SK-N-SH (cell line): ENCODE data around the gene PLXDC1. TPM values are rescaled to one million over a fixed set of nuclear protein-coding genes. Genes with fewer than 3 reads are reported as not detected.
A peak's percentile ranks its signal among the peaks of the same experiment; 100 is the strongest.

Source experiments
- CTCF ChIA-PET: fragments of 300-600, 350-600 bp; formaldehyde crosslinking; extraction: SDS; loops from one replicate; lab custom pipeline; 2021; lab: Yijun Ruan, JAX
- POLR2A ChIA-PET: fragments of 350-600 bp; sonication (Branson Sonifier 250); formaldehyde crosslinking; extraction: SDS; loops from one replicate; lab custom pipeline; 2020; ENCODE audit warnings: antibody characterized with exemption, inconsistent platforms; lab: Yijun Ruan, JAX
- DNase-seq: peaks from one replicate; pipeline ENCODE4 v3.0.0; 2012
- H2AFZ ChIP-seq: fragments of 200-600 bp; sonication (generic); 2 replicates; pipeline ENCODE4 v1.8.1; 2016; ENCODE audit warnings: antibody characterized with exemption, mild to moderate bottlenecking, low read depth
- H3F3A ChIP-seq: fragments of 200-600 bp; sonication (generic); replicated peaks from 2 replicates; pipeline ENCODE3; 2016; ENCODE audit warnings: antibody characterized with exemption, mild to moderate bottlenecking; ENCODE audit not compliant: insufficient read depth
- H3K27ac ChIP-seq, 2 experiments: fragments of 200-500 bp in 1 of 2; fragments of 200-600 bp in 1 of 2; sonication (Bioruptor generic) in 1 of 2; sonication (generic), shearing (Covaris generic) in 1 of 2; 2 replicates each; pipeline versions ENCODE4 v1.5.1 to v1.6.1; 2014 to 2016; ENCODE audit warnings: low read depth in 2 of 2, inconsistent platforms in 1 of 2, low read length in 1 of 2, mild to moderate bottlenecking in 1 of 2, mixed read lengths in 1 of 2
- H3K27me3 ChIP-seq: fragments of 200-600 bp; sonication (generic), shearing (Covaris generic); 2 replicates; pipeline ENCODE4 v1.6.1; 2016; ENCODE audit warnings: mixed run types; ENCODE audit not compliant: insufficient read depth
- H3K36me3 ChIP-seq, 2 experiments: fragments of 200-500 bp in 1 of 2; fragments of 200-600 bp in 1 of 2; sonication (Bioruptor generic) in 1 of 2; sonication (generic) in 1 of 2; replicated peaks in 1 of 2; 2 replicates each; pipeline versions ENCODE3 to v1.5.1; 2014 to 2016; ENCODE audit warnings: low read length in 1 of 2, mild to moderate bottlenecking in 1 of 2; ENCODE audit not compliant: insufficient read depth in 2 of 2, control insufficient read depth in 1 of 2
- H3K4me1 ChIP-seq, 2 experiments: fragments of 200-500 bp in 1 of 2; fragments of 200-600 bp in 1 of 2; sonication (Bioruptor generic) in 1 of 2; sonication (generic), shearing (Covaris generic) in 1 of 2; 2 replicates each; pipeline versions ENCODE4 v1.5.1 to v1.6.1; 2014 to 2016; ENCODE audit warnings: low read depth in 1 of 2, low read length in 1 of 2, mixed run types in 1 of 2; ENCODE audit not compliant: insufficient read depth in 2 of 2, control insufficient read depth in 1 of 2
- H3K4me2 ChIP-seq: fragments of 200-600 bp; sonication (generic), shearing (Covaris generic); 2 replicates; pipeline ENCODE4 v1.6.1; 2017; ENCODE audit warnings: mixed run types
- H3K4me3 ChIP-seq, 2 experiments: fragments of 200-500 bp in 1 of 2; fragments of 200-600 bp in 1 of 2; sonication (Bioruptor generic) in 1 of 2; sonication (generic), shearing (Covaris generic) in 1 of 2; 2 replicates each; pipeline versions ENCODE4 v1.5.1 to v1.8.1; 2014 to 2016; ENCODE audit warnings: low read depth in 2 of 2, inconsistent platforms in 1 of 2, low read length in 1 of 2, mild to moderate bottlenecking in 1 of 2, mixed read lengths in 1 of 2, moderate library complexity in 1 of 2
- H3K79me2 ChIP-seq: fragments of 200-600 bp; sonication (generic); 2 replicates; pipeline ENCODE4 v1.8.1; 2017; ENCODE audit warnings: mild to moderate bottlenecking; ENCODE audit not compliant: insufficient read depth
- H3K9ac ChIP-seq: fragments of 200-600 bp; sonication (generic); 2 replicates; pipeline ENCODE4 v1.6.1; 2017; ENCODE audit warnings: mixed run types
- H3K9me2 ChIP-seq: fragments of 200-600 bp; sonication (generic); 2 replicates; pipeline ENCODE4 v1.6.1; 2017; ENCODE audit warnings: mixed run types
- H3K9me3 ChIP-seq: fragments of 200-600 bp; sonication (generic); 2 replicates; pipeline ENCODE4 v1.6.1; 2017; ENCODE audit warnings: mixed run types, mild to moderate bottlenecking, moderate library complexity
- H4K20me1 ChIP-seq: fragments of 200-600 bp; sonication (generic); 2 replicates; pipeline ENCODE4 v1.6.1; 2017; ENCODE audit warnings: mild to moderate bottlenecking, mixed run types; ENCODE audit not compliant: insufficient read depth
- FOSL2 ChIP-seq: IDR thresholded peaks from 2 replicates; pipeline ENCODE4 v1.4.0; 2012; ENCODE audit warnings: low read depth, mild to moderate bottlenecking, moderate library complexity, borderline replicate concordance
- FOXJ3 ChIP-seq: sonication (generic); formaldehyde crosslinking; IDR thresholded peaks from 2 replicates; pipeline ENCODE4 v1.5.1; 2020; ENCODE audit warnings: mild to moderate bottlenecking, missing genetic modification reagents
- FOXM1 ChIP-seq: IDR thresholded peaks from 2 replicates; pipeline ENCODE4 v1.4.0; 2012; ENCODE audit warnings: low read depth, mild to moderate bottlenecking
- GABPA ChIP-seq: IDR thresholded peaks from 2 replicates; pipeline ENCODE4 v1.4.0; 2012; ENCODE audit warnings: low read depth, mild to moderate bottlenecking
- MXI1 ChIP-seq: IDR thresholded peaks from 2 replicates; pipeline ENCODE4 v1.6.1; 2012; ENCODE audit warnings: mild to moderate bottlenecking, low read depth, low read length, improper control_type of control experiment
- NFIC ChIP-seq: IDR thresholded peaks from 2 replicates; pipeline ENCODE4 v1.4.0; 2012; ENCODE audit warnings: borderline replicate concordance
- POLR2AphosphoS5 ChIP-seq: IDR thresholded peaks from 2 replicates; pipeline ENCODE4 v1.6.1; 2012; ENCODE audit warnings: low read depth, low read length
- SIN3A ChIP-seq: IDR thresholded peaks from 2 replicates; pipeline ENCODE4 v1.6.1; 2012; ENCODE audit warnings: low read depth, mild to moderate bottlenecking, low read length, moderate library complexity, borderline replicate concordance
- SMC3 ChIP-seq: IDR thresholded peaks from 2 replicates; pipeline ENCODE4 v1.6.1; 2012; ENCODE audit warnings: low read depth, low read length, improper control_type of control experiment
- TAF1 ChIP-seq: IDR thresholded peaks from 2 replicates; pipeline ENCODE4 v1.6.1; 2012; ENCODE audit warnings: low read depth, mild to moderate bottlenecking, low read length, moderate library complexity, borderline replicate concordance
- TCF12 ChIP-seq: IDR thresholded peaks from 2 replicates; pipeline ENCODE4 v1.4.0; 2012
- WGBS: methylation state at CpG from one replicate; pipeline ENCODE4 v1.1.6; 2017; ENCODE audit warnings: low lambda C conversion rate; 5-methylcytosine and 5-hydroxymethylcytosine counted together
- polyA plus RNA-seq, 3 experiments: library from polyadenylated mRNA; depleted of rRNA; stranded (reverse); fragments of >200 nt; gene quantifications; 2 replicates each; pipeline ENCODE4 v1.2.3, GENCODE V29; 2012
- TF ChIP-seq, protein P1 (sequence below): fragments of 150-350 bp; IDR thresholded peaks from 2 replicates; pipeline ENCODE4 v1.6.1; 2016; ENCODE audit warnings: mild to moderate bottlenecking, low read depth, low read length
- TF ChIP-seq, protein P2 (sequence below): fragments of 200-600 bp; sonication (generic); IDR thresholded peaks from 2 replicates; pipeline ENCODE4 v1.6.1; 2017; ENCODE audit warnings: antibody characterized with exemption, mild to moderate bottlenecking, moderate library complexity
- TF ChIP-seq, protein P3 (sequence below): fragments of 150-350 bp; IDR thresholded peaks from 2 replicates; pipeline ENCODE4 v1.6.1; 2017; ENCODE audit warnings: antibody characterized with exemption, low read length, low read depth, borderline replicate concordance
- TF ChIP-seq, protein P4 (sequence below): IDR thresholded peaks from 2 replicates; pipeline ENCODE4; 2012
- TF ChIP-seq, protein P5 (sequence below): IDR thresholded peaks from 2 replicates; pipeline ENCODE4 v1.4.0; 2012; ENCODE audit warnings: low read depth

The PLXDC1 gene
- polyA plus RNA-seq, 1 of the 3 experiments (the other 2 are of a cell fraction), result 1.5 TPM

DNA sequence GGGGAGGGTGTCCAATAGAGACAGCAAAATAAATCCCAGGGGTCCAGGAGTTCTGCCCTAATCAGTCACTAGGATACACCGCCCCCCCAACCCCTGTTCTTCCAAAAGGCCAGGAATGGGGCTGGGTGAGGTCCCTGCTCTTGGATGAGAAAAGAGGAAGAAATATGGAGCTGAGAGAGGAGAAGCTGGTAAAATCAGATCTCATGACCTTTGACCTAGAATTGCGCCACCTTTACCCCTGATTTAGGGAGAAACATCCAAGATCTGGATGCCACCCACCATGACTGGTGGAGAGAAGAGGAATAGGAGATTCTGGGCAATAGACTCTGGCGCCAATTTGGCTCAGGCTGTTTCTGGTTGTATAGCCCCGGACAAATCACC is 46.7 kb upstream of the PLXDC1 start:
- peaks cover 31% of the 10 kb centered on the region for H3F3A ChIP-seq
- no peaks in the 10 kb centered on the region for H3K27me3 ChIP-seq
- peaks cover 14 to 25% of the 10 kb centered on the region in 2 experiments for H3K36me3 ChIP-seq
- peaks cover 61% of the 10 kb centered on the region for H3K79me2 ChIP-seq
- peak overlapping the region; percentile 95 for H3K4me2 ChIP-seq
- peak overlapping the region; percentile 66; the same call in 1 of the 2 replicates for H2AFZ ChIP-seq
- POLR2A ChIA-PET, result no interaction called here
- 85% methylated on average over 4 of the region's 4 CpGs for WGBS
- TF ChIP-seq MXI1 (no peak), SIN3A (no peak), TCF12 (no peak), SMC3 (no peak), NFIC (no peak), GABPA (no peak)
- TF ChIP-seq, protein P1, sequence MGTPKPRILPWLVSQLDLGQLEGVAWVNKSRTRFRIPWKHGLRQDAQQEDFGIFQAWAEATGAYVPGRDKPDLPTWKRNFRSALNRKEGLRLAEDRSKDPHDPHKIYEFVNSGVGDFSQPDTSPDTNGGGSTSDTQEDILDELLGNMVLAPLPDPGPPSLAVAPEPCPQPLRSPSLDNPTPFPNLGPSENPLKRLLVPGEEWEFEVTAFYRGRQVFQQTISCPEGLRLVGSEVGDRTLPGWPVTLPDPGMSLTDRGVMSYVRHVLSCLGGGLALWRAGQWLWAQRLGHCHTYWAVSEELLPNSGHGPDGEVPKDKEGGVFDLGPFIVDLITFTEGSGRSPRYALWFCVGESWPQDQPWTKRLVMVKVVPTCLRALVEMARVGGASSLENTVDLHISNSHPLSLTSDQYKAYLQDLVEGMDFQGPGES, result no peak
- TF ChIP-seq, protein P2, sequence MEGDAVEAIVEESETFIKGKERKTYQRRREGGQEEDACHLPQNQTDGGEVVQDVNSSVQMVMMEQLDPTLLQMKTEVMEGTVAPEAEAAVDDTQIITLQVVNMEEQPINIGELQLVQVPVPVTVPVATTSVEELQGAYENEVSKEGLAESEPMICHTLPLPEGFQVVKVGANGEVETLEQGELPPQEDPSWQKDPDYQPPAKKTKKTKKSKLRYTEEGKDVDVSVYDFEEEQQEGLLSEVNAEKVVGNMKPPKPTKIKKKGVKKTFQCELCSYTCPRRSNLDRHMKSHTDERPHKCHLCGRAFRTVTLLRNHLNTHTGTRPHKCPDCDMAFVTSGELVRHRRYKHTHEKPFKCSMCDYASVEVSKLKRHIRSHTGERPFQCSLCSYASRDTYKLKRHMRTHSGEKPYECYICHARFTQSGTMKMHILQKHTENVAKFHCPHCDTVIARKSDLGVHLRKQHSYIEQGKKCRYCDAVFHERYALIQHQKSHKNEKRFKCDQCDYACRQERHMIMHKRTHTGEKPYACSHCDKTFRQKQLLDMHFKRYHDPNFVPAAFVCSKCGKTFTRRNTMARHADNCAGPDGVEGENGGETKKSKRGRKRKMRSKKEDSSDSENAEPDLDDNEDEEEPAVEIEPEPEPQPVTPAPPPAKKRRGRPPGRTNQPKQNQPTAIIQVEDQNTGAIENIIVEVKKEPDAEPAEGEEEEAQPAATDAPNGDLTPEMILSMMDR, result no peak
- TF ChIP-seq, protein P3, sequence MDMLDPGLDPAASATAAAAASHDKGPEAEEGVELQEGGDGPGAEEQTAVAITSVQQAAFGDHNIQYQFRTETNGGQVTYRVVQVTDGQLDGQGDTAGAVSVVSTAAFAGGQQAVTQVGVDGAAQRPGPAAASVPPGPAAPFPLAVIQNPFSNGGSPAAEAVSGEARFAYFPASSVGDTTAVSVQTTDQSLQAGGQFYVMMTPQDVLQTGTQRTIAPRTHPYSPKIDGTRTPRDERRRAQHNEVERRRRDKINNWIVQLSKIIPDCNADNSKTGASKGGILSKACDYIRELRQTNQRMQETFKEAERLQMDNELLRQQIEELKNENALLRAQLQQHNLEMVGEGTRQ, result no peak
- peaks cover 21% of the 10 kb centered on the region for H4K20me1 ChIP-seq
- H3K9ac ChIP-seq, result peak overlapping the region; percentile 80; the same call in 1 of the 2 replicates
- H3K4me3 ChIP-seq, result peak overlapping the region in 1 of 2 experiments; percentile 63; a peak in 2 of 4 replicates
- no peaks in the 10 kb centered on the region for H3K9me3 ChIP-seq
- H3K9me2 ChIP-seq, result no peaks in the 10 kb centered on the region
- DNase-seq, result no peak
- CTCF ChIA-PET, result interaction anchor here (1.4 to 29.0 kb wide), 3 partner anchors 10 to 42 kb away, joined by 3 to 781 read pairs (median 96); no protein-coding TSS in a partner anchor
- H3K27ac ChIP-seq, result peak overlapping the region; percentile 40 to 82; a peak in 3 of 4 replicates
- peaks cover 27 to 49% of the 10 kb centered on the region in 2 experiments; a peak in 2 of 4 replicates for H3K4me1 ChIP-seq

DNA sequence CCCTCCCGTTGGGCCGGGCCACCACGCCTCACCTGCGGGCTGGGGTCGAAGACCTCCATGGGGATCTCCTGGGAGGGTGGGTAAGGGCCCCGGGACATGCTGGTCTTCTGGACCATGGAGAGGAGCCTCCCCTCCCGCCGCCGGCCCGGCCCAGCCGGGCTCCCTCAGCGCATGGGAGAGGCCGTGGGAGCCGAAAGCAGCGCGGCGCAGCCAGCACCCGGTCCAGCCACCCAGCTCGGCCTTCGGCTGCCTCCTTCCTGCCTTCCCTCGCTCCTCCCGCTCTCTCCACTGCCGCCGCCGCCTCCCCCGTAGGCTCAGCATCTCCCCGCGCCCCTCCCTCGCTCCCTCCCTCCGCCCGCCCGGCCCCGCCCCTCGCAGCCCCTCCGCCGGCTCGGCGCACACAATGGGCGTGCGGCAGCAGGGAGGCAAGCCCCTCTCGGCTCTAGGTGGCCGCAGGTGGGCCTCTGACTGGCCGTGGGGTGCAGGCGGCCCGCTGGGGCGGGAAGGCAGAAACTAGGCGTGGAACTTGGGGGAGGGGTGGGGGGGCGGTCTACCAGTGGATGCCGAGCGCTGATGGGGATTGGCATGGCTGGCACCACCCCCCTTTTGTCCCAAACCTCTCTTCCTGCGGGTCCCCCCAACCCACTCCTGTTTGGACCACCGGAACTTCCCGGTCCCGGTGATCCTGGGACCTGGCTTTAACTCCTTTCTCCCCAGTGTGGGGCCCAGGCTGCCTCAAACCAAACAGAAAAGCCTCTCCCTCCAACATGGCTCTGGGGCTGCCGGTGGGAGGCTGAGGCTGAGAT is 46.1 kb upstream of the PLXDC1 start, which contains the start of gene CACNB1:
TSS of gene CACNB1 (minus strand) at position 290 of the 806 bp plus-strand sequence. CDS start at position 116, 174 bp downstream.
- WGBS, result 2% methylated on average over 35 of the region's 55 CpGs
- POLR2A ChIA-PET, result interaction anchor here (1.0 kb wide), 1 partner anchor 8 kb away, joined by 3 read pairs; no protein-coding TSS in a partner anchor

More for the DNA sequence above, 46.1 kb upstream of the PLXDC1 start, which contains the start of gene CACNB1:
- H4K20me1 ChIP-seq, result peaks cover 17% of the 10 kb centered on the region
- H3K4me3 ChIP-seq, result peak within 1 kb of the TSS; percentile 63 to 76
- peak within 1 kb of the TSS; percentile 80 for H3K9ac ChIP-seq
- peaks cover 28% of the 10 kb centered on the region for H3F3A ChIP-seq
- TF ChIP-seq, protein P4, sequence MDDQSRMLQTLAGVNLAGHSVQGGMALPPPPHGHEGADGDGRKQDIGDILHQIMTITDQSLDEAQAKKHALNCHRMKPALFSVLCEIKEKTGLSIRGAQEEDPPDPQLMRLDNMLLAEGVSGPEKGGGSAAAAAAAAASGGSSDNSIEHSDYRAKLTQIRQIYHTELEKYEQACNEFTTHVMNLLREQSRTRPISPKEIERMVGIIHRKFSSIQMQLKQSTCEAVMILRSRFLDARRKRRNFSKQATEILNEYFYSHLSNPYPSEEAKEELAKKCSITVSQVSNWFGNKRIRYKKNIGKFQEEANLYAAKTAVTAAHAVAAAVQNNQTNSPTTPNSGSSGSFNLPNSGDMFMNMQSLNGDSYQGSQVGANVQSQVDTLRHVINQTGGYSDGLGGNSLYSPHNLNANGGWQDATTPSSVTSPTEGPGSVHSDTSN, result peak; percentile 69
- TF ChIP-seq FOSL2 (no peak), MXI1 (peak; percentile 21; the same call in 1 of the 2 replicates), POLR2AphosphoS5 (peak; percentile 74), TAF1 (peak; percentile 48; the same call in 1 of the 2 replicates), FOXM1 (no peak), FOXJ3 (CRISPR knock-in tag) (no peak)
- TF ChIP-seq, protein P5, sequence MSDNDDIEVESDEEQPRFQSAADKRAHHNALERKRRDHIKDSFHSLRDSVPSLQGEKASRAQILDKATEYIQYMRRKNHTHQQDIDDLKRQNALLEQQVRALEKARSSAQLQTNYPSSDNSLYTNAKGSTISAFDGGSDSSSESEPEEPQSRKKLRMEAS, result peak; percentile 32
- TF ChIP-seq, all 33 proteins: peak for 5
- peak within 1 kb of the TSS; percentile 77 for H2AFZ ChIP-seq
- CTCF ChIA-PET, result interaction anchor here (0.6 to 29.0 kb wide), 7 partner anchors 11 to 1598 kb away, joined by 3 to 781 read pairs (median 4); no protein-coding TSS in a partner anchor
- H3K4me1 ChIP-seq, result peaks cover 27 to 49% of the 10 kb centered on the region in 2 experiments; a peak in 2 of 4 replicates
- no peaks in the 10 kb centered on the region for H3K9me2 ChIP-seq
- DNase-seq, result peak; percentile 95
- H3K27ac ChIP-seq, result peak within 1 kb of the TSS; percentile 40 to 82
- H3K9me3 ChIP-seq, result no peaks in the 10 kb centered on the region
- no peaks in the 10 kb centered on the region for H3K27me3 ChIP-seq
- peaks cover 59% of the 10 kb centered on the region for H3K79me2 ChIP-seq
- H3K4me2 ChIP-seq, result peak within 1 kb of the TSS; percentile 95
- peaks cover 10 to 20% of the 10 kb centered on the region in 2 experiments for H3K36me3 ChIP-seq
